Measurements from ENCODE around the gene NANOS3. TPM values are rescaled to one million over a fixed set of nuclear protein-coding genes. Genes with fewer than 3 reads are reported as not detected.

NANOS3 gene
- total and polyA plus RNA-seq, 2 of the 13 experiments (the other 11 are each of a cell fraction or from before 2014, with no cell fraction given): 0.21 TPM; not detected in 1

GRCh38 chr19:13861714-13862531 is 15.0 kb upstream of the NANOS3 start (continued):
- no peak for TF ChIP-seq RERE (CRISPR knock-in tag; IDR thresholded peaks at IDR 0.05; ENCODE audit: low read depth)
- TF ChIP-seq SOX6 (IDR thresholded peaks at IDR 0.05): no peak
- TF ChIP-seq SOX6 (CRISPR knock-in tag; IDR thresholded peaks at IDR 0.05): peak; percentile 27; the same call in 1 of the 2 replicates
- TF ChIP-seq PRDM10 (CRISPR knock-in tag; IDR thresholded peaks at IDR 0.05; ENCODE audit: low read depth): peak; percentile 36; the same call in 1 of the 2 replicates
- TF ChIP-seq ZNF333 (CRISPR knock-in tag; IDR thresholded peaks at IDR 0.05; ENCODE audit: borderline replicate concordance): 0 out of 2 replicates have a peak, but pooled peaks have one; percentile 22
- no peak for TF ChIP-seq GFI1 (CRISPR knock-in tag; IDR thresholded peaks at IDR 0.05; ENCODE audit: borderline replicate concordance)
- TF ChIP-seq POGK (CRISPR knock-in tag; conservative IDR thresholded peaks at IDR 0.05): no peak; the same call in 1 of the 2 replicates
- 0 out of 2 replicates have a peak, but pooled peaks have one; percentile 29 for TF ChIP-seq ZSCAN9 (CRISPR knock-in tag; IDR thresholded peaks at IDR 0.05; ENCODE audit: borderline replicate concordance)
- TF ChIP-seq TAF1 (CRISPR knock-in tag; IDR thresholded peaks at IDR 0.05): 0 out of 2 replicates have a peak, but pooled peaks have one; percentile 14
- 0 out of 2 replicates have a peak, but pooled peaks have one; percentile 43 for TF ChIP-seq MIER3 (CRISPR knock-in tag; IDR thresholded peaks at IDR 0.05; ENCODE audit: borderline replicate concordance)
- TF ChIP-seq ZNF792 (CRISPR knock-in tag; IDR thresholded peaks at IDR 0.05): no peak; the same call in 1 of the 2 replicates
- TF ChIP-seq KAT8 (CRISPR knock-in tag; IDR thresholded peaks at IDR 0.05): peak; percentile 54; the same call in 1 of the 2 replicates
- peak; percentile 43 for TF ChIP-seq FOXA3 (CRISPR knock-in tag; IDR thresholded peaks at IDR 0.05)
- 0 out of 2 replicates have a peak, but pooled peaks have one; percentile 33 for TF ChIP-seq ZMYM3 (CRISPR knock-in tag; IDR thresholded peaks at IDR 0.05)
- peak; percentile 79 for TF ChIP-seq IRF2 (CRISPR knock-in tag; IDR thresholded peaks at IDR 0.05)
- peak; percentile 67; the same call in 1 of the 2 replicates for TF ChIP-seq ZBTB25 (CRISPR knock-in tag; IDR thresholded peaks at IDR 0.05)

Measured in HepG2 (cell line).